AG10803 (cell line): ENCODE results near the gene SMIM17.

Source experiments
- DNase-seq: peaks from one replicate; pipeline ENCODE4 v3.0.0; 2010; ENCODE audit warnings: low read depth
- H3K4me3 ChIP-seq: 2 replicates; pipeline ENCODE4 v1.5.1; 2011; ENCODE audit warnings: mild to moderate bottlenecking, low read length, control low read depth
- TF ChIP-seq, protein P1 (sequence below): conservative IDR thresholded peaks from 2 replicates; pipeline ENCODE4 v1.5.1; 2011; ENCODE audit warnings: mild to moderate bottlenecking, low read length, control low read depth, inconsistent platforms

Gene SMIM17

GRCh38 chr19:56619121-56619520, 23.8 kb upstream of the SMIM17 start:
- DNase-seq, result no peak
- no peak overlapping the region for H3K4me3 ChIP-seq
- TF ChIP-seq, protein P1, sequence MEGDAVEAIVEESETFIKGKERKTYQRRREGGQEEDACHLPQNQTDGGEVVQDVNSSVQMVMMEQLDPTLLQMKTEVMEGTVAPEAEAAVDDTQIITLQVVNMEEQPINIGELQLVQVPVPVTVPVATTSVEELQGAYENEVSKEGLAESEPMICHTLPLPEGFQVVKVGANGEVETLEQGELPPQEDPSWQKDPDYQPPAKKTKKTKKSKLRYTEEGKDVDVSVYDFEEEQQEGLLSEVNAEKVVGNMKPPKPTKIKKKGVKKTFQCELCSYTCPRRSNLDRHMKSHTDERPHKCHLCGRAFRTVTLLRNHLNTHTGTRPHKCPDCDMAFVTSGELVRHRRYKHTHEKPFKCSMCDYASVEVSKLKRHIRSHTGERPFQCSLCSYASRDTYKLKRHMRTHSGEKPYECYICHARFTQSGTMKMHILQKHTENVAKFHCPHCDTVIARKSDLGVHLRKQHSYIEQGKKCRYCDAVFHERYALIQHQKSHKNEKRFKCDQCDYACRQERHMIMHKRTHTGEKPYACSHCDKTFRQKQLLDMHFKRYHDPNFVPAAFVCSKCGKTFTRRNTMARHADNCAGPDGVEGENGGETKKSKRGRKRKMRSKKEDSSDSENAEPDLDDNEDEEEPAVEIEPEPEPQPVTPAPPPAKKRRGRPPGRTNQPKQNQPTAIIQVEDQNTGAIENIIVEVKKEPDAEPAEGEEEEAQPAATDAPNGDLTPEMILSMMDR, result no peak

DNA sequence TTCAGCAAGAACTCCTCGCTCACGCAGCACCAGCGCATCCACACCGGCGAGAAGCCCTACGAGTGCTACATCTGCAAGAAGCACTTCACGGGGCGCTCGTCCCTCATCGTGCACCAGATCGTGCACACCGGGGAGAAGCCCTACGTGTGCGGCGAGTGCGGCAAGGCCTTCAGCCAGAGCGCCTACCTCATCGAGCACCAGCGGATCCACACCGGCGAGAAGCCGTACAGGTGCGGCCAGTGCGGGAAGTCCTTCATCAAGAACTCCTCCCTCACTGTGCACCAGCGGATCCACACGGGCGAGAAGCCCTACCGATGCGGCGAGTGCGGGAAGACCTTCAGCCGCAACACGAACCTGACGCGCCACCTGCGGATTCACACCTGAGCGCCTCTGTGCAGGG, 20.6 kb upstream of the SMIM17 start:
- no peak overlapping the region for H3K4me3 ChIP-seq
- TF ChIP-seq, protein P1, result no peak

GRCh38 chr19:56623006-56623405, 20.0 kb upstream of the SMIM17 start:
- TF ChIP-seq, protein P1, result no peak
- DNase-seq, result no peak
- no peak overlapping the region for H3K4me3 ChIP-seq

More for the DNA sequence above, 20.6 kb upstream of the SMIM17 start:
- no peak for DNase-seq

- DNase-seq, result no peak
- no peak overlapping the region for H3K4me3 ChIP-seq
- TF ChIP-seq, protein P1, result no peak
These were observed 17.3 kb upstream of the SMIM17 start for GRCh38 chr19:56625708-56626107.

DNA sequence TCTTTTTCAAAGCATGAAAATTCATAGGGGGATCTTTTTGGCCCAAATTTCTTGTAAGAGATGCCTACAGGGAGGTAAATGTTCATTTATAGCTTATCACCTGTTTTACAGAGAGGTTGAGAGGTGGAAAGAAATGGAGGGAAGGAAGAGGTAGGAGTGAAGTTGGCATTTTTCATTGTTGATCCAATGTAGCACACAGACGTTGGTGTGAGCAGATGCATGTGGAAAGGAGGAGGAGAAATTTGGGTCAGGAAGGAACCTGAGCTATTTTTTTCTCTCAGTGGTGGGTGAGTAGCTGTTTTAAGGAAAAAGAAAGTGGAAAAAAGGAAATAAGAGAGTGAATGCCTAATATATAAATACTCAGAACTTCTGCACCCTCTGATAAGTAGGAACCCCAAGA, 9.9 kb upstream of the SMIM17 start:
- TF ChIP-seq, protein P1, result no peak
- H3K4me3 ChIP-seq, result no peak overlapping the region
- DNase-seq, result no peak

GRCh38 chr19:56637976-56638555, 4.9 kb upstream of the SMIM17 start:
- no peak overlapping the region for H3K4me3 ChIP-seq
- DNase-seq, result peak; percentile 26
- TF ChIP-seq, protein P1, result no peak

GRCh38 chr19:56639217-56639616, 3.7 kb upstream of the SMIM17 start:
- H3K4me3 ChIP-seq, result no peak overlapping the region
- TF ChIP-seq, protein P1, result no peak
- DNase-seq, result no peak
